Measurements from ENCODE around the gene POLG.
A peak's percentile ranks its signal among the peaks of the same experiment; 100 is the strongest.

The POLG gene

GRCh38 chr15:89364741-89365450 is 30.3 kb upstream of the POLG start:
- no peak for DNase-seq (ENCODE audit: low read depth)
- no peak overlapping the region for H3K4me3 ChIP-seq (ENCODE audit: low read depth, low read length)
- TF ChIP-seq CTCF (IDR thresholded peaks at IDR 0.05; ENCODE audit: control insufficient read depth, extremely low read depth, insufficient read depth), result no peak

GRCh38 chr15:89364341-89364740 is 29.7 kb upstream of the POLG start:
- DNase-seq (ENCODE audit: low read depth), result no peak
- H3K4me3 ChIP-seq (ENCODE audit: low read depth, low read length), result no peak overlapping the region
- TF ChIP-seq CTCF (IDR thresholded peaks at IDR 0.05; ENCODE audit: control insufficient read depth, extremely low read depth, insufficient read depth), result no peak

GRCh38 chr15:89363770-89364169 is 29.1 kb upstream of the POLG start:
- no peak overlapping the region for H3K4me3 ChIP-seq (ENCODE audit: low read depth, low read length)
- TF ChIP-seq CTCF (IDR thresholded peaks at IDR 0.05; ENCODE audit: control insufficient read depth, extremely low read depth, insufficient read depth), result no peak
- DNase-seq (ENCODE audit: low read depth), result no peak

GRCh38 chr15:89363133-89363532 is 28.5 kb upstream of the POLG start:
- no peak overlapping the region for H3K4me3 ChIP-seq (ENCODE audit: low read depth, low read length)
- no peak for TF ChIP-seq CTCF (IDR thresholded peaks at IDR 0.05; ENCODE audit: control insufficient read depth, extremely low read depth, insufficient read depth)
- DNase-seq (ENCODE audit: low read depth), result no peak

GRCh38 chr15:89362203-89363101 is 27.8 kb upstream of the POLG start:
- no peak overlapping the region for H3K4me3 ChIP-seq (ENCODE audit: low read depth, low read length)
- TF ChIP-seq CTCF (IDR thresholded peaks at IDR 0.05; ENCODE audit: control insufficient read depth, extremely low read depth, insufficient read depth), result no peak
- no peak for DNase-seq (ENCODE audit: low read depth)

GRCh38 chr15:89361451-89362202 is 27.0 kb upstream of the POLG start:
- no peak for DNase-seq (ENCODE audit: low read depth)
- no peak overlapping the region for H3K4me3 ChIP-seq (ENCODE audit: low read depth, low read length)
- 0 out of 2 replicates have a peak, but pooled peaks have one; percentile 2 for TF ChIP-seq CTCF (IDR thresholded peaks at IDR 0.05; ENCODE audit: control insufficient read depth, extremely low read depth, insufficient read depth)

All from LNCaP clone FGC (cell line).